Pancreas (tissue), 10 donors: ENCODE measurements around the gene GIMAP8. TPM values are rescaled to one million over a fixed set of nuclear protein-coding genes. Genes with fewer than 3 reads are reported as not detected.

ENCODE experiments used
- ATAC-seq, 4 donors: fragments of 200-7000 bp; cut with Tn5 transposase; one replicate each; pipeline versions ENCODE4 v1.8.0 to v1.9.1; 2020; ENCODE audit warnings: mild to moderate bottlenecking in 4 of 4, moderate library complexity in 4 of 4
- DNase-seq, 6 donors: peaks; one replicate each; pipeline ENCODE4 v3.0.0-alpha.2; 2020
- FAIRE-seq: peaks from 2 replicates; lab custom pipeline; 2012; peaks lifted over from hg19 to GRCh38; lab: Jason Lieb, UNC
- H3K27ac ChIP-seq, 4 donors: fragments of 200-600 bp; sonication (generic); 1 replicate in 3 of 4; 2 replicates in 1 of 4; pipeline versions ENCODE4 v1.5.0 to v1.8.0; 2020
- H3K27me3 ChIP-seq, 4 donors: fragments of 200-600 bp; one replicate each; pipeline ENCODE4 v1.8.0; 2021
- H3K36me3 ChIP-seq, 3 donors: fragments of 200-600 bp; sonication (generic) in 1 of 3; one replicate each; pipeline versions ENCODE4 v1.5.0 to v1.8.0; 2020 to 2021
- H3K4me1 ChIP-seq, 3 donors: fragments of 200-600 bp; one replicate each; pipeline ENCODE4 v1.8.0; 2021
- H3K4me3 ChIP-seq, 4 donors: fragments of 200-600 bp; sonication (generic) in 2 of 4; one replicate each; pipeline versions ENCODE4 v1.5.0 to v1.8.0; 2020 to 2021
- H3K9me3 ChIP-seq, 4 donors: fragments of 200-600 bp; one replicate each; pipeline ENCODE4 v1.8.0; 2021
- WGBS, 2 donors: extraction: QIAGEN DNeasy Blood & Tissue Kit; methylation state at CpG; one replicate each; pipeline ENCODE4 v1.1.7; 2013; 5-methylcytosine and 5-hydroxymethylcytosine counted together
- intact Hi-C, 3 donors: fragments of 100-400 bp; cut with DNase I; formaldehyde crosslinking; loops; one replicate each; pipeline versions ENCODE4 v1.11.1 to v1.14.2; 2022
- polyA plus RNA-seq, 2 donors: library from polyadenylated mRNA; stranded (reverse); fragments of 200-250 nt; gene quantifications; one replicate each; pipeline ENCODE4 v1.2.3, GENCODE V29; 2013
- total RNA-seq, 6 donors: library from RNA; stranded (reverse); fragmentation: NEBNext Ultra II Directional in 4 of 6; extraction: Animal tissue kit (Norgen Biotek cat#: 25700) in 4 of 6; gene quantifications; one replicate each; pipeline versions ENCODE4 v1.2.1 to v1.2.4, GENCODE V29; 2021 to 2023
- TF ChIP-seq, protein P1 (sequence below), 4 donors: fragments of 200-600 bp; sonication (generic) in 3 of 4; IDR thresholded peaks; one replicate each; pipeline versions ENCODE4 v1.5.0 to v1.8.0; 2021; ENCODE audit warnings: antibody characterized with exemption in 4 of 4
- donor health status: healthy with polysubstance abuse.
- donor health status: DM: no; HTN: no; CAD: no; lungs with moderate emphysema.
- donor health status: DM: no; HTN: no; CAD: no.
- donor health status: control.
- donor health status: control.
- donor health status: Bipolar disorder and iron deficiency.
- donor health status: DM: yes; HTN: yes; CAD: no.
- donor health status: DM: no; HTN: no; CAD: no.
- donor health status: DM: no; HTN: no; CAD: no.
- donor health status: DM: yes; HTN: yes; CAD: no.

The GIMAP8 gene
- 1 to 10 TPM in 5 of 6 donors, under 1 TPM in 1; 0.75 to 5.9 (median 1.8) TPM for total RNA-seq
- polyA plus RNA-seq, result 1 to 10 TPM; 2.2 to 3.1 TPM

DNA sequence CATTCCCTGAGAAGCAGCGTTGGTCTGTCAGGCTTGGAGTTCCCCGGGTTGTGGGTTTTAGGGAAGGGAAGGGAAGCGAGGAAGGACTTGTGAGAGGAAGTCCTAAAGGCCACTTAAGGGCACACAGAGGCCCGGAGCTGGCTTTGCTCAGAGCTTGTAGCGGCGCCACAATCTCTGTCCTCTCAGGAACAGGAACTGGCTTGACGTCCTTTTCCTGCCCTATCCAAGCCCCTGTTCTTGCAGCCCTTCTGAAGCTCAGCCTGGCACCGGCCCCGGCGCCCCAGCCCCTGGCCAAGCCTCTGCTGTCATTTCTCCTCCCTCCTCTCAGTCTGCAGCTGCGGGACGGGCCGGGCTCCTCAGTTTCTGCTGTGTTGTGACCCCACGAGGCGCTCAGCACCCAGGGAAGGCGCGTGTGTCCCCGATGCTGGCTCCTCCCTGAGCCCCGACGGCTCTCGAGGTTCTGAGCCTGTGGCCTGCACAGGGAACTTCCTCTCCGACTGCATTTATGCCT, at the start of gene GIMAP8:
Gene GIMAP8, plus strand, starts transcription at position 140 of the 511 bp plus-strand sequence. CDS start 16,069 bp downstream, outside the sequence.
- Histone ChIP-seq H3K27me3 (no peaks in the 10 kb centered on the region), H3K4me3 (peak within 1 kb of the TSS in 2 of 4 donors; percentile 11 to 37), H3K4me1 (peaks cover 0 to 6% (median 0%) of the 10 kb centered on the region in 3 donors), H3K27ac (peak within 1 kb of the TSS in 1 of 4 donors; percentile 13), H3K36me3 (no peaks in the 10 kb centered on the region), H3K9me3 (no peaks in the 10 kb centered on the region)
- intact Hi-C loops, result loop anchor here in 1 of 3 donors (10.0 kb wide), 1 partner anchor 294 kb away; no protein-coding TSS in a partner anchor
- DNase-seq, result peak in 1 of 6 donors; percentile 50
- TF ChIP-seq, protein P1, sequence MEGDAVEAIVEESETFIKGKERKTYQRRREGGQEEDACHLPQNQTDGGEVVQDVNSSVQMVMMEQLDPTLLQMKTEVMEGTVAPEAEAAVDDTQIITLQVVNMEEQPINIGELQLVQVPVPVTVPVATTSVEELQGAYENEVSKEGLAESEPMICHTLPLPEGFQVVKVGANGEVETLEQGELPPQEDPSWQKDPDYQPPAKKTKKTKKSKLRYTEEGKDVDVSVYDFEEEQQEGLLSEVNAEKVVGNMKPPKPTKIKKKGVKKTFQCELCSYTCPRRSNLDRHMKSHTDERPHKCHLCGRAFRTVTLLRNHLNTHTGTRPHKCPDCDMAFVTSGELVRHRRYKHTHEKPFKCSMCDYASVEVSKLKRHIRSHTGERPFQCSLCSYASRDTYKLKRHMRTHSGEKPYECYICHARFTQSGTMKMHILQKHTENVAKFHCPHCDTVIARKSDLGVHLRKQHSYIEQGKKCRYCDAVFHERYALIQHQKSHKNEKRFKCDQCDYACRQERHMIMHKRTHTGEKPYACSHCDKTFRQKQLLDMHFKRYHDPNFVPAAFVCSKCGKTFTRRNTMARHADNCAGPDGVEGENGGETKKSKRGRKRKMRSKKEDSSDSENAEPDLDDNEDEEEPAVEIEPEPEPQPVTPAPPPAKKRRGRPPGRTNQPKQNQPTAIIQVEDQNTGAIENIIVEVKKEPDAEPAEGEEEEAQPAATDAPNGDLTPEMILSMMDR (IDR thresholded peaks at IDR 0.05), result no peak
- FAIRE-seq, result no peak
- ATAC-seq, result peak in 3 of 4 donors; percentile 24 to 60 (median 57)
- 47 to 52% methylated on average over 22 of the region's 22 CpGs for WGBS, 2 donors

DNA sequence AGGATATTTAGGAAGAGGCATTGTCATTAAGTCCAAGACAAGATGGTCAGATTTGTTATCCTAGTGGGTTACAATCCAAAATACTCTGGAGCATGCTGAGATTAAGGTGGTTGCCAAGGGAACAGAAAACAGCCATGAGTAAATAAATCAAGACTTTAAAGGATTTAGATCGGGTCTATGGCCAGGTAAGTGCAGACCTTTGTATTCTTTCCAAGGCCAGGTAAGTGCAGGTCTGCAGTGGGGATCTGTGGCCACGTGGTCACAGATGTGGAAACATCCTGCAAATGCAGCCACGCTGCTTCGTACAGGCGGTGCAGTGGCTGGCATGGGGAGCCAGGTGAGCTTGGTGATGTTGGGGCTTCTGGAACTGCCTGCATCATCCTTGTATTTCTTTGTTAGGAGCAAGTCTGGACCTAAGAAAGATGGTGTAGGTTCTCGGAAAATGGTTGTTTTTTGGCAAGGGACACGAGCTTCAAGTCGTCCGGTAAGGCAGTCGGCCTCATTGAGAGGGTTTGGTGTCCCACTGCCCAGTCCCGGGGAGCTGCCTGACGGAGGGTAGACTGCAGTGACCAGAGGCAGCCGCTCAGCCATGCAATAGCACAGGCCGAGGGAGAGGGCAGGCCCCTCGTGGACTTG, 49.5 kb upstream of the GIMAP8 start:
- Histone ChIP-seq H3K27me3 (no peaks in the 10 kb centered on the region), H3K27ac (no peak overlapping the region), H3K36me3 (peaks cover 0 to 10% (median 0%) of the 10 kb centered on the region in 3 donors), H3K9me3 (no peaks in the 10 kb centered on the region), H3K4me1 (peaks cover 0 to 26% (median 14%) of the 10 kb centered on the region in 3 donors), H3K4me3 (no peak overlapping the region)
- no peak for FAIRE-seq
- peak in 1 of 6 donors; percentile 42 for DNase-seq
- intact Hi-C loops, result no loop called here
- TF ChIP-seq, protein P1 (IDR thresholded peaks at IDR 0.05), result no peak
- ATAC-seq, result peak in 3 of 4 donors; percentile 1 to 8 (median 2)
- 64 to 70% methylated on average over 15 of the region's 15 CpGs for WGBS, 2 donors

DNA sequence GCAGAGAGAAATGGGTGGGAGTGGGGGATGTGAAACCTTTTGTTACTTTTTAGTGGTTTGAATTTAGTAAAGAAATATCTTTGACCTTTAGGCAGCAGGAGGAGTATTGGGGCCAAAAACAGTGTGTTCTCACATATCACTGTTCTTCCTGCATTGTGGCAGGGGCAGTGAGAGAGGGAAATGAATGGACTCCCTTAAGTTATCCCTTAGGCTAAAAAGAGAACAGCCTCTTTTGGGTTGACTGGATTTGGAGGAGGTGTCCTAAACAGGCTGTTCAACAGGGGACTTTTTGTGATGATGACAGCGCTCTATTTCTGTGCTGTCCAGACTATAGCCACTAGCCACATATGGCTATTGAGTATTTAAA, 49.0 kb upstream of the GIMAP8 start:
- H3K9me3 ChIP-seq, result no peaks in the 10 kb centered on the region
- TF ChIP-seq, protein P1 (IDR thresholded peaks at IDR 0.05), result no peak
- peaks cover 0 to 10% (median 0%) of the 10 kb centered on the region in 3 donors for H3K36me3 ChIP-seq
- intact Hi-C loops, result no loop called here
- ATAC-seq (no peak), FAIRE-seq (no peak), DNase-seq (no peak)
- peaks cover 0 to 26% (median 15%) of the 10 kb centered on the region in 3 donors for H3K4me1 ChIP-seq
- no peak overlapping the region for H3K27ac ChIP-seq
- no peak overlapping the region for H3K4me3 ChIP-seq
- WGBS, 2 donors, result 98 to 100% methylated on average over 1 of the region's 1 CpG
- H3K27me3 ChIP-seq, result no peaks in the 10 kb centered on the region

DNA sequence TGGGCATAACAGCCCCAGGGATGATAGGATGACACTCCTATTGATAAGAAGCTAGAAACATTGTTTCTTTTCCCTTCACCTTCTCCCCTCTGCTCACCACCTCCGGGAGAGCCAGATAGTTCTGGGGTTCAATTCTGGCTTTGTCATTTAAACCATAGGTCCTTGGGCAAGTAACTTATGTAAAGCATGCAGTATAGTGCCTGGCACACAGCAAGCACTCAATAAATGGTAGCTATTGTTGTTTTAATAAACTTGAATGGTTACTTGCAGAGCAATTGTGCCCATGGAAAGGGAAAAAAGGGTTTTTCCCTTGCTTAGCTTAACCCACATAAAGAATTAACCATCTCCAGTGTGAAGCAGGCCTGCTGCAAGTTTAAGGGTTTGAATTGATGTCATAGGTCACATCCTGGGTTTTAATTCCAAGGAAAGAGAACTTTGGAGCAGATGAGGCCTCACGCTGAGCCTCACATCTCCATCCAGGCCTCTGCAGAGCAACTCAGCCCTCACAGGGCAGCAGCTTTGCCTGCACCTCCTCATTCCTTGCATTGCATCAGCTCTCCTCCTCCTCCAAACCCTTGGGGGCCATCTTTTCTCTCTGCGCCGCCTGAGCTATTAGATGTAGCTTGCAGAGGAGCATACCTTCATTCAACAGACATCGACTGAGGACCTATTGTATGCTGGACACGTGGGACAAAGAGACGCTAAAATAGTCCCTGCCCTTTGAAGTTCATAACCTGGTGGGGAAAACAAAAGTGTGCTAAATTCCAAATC, 48.4 kb upstream of the GIMAP8 start:
- H3K4me1 ChIP-seq, result peaks cover 0 to 29% (median 22%) of the 10 kb centered on the region in 3 donors
- H3K9me3 ChIP-seq, result no peaks in the 10 kb centered on the region
- intact Hi-C loops, result no loop called here
- FAIRE-seq, result no peak
- H3K4me3 ChIP-seq, result no peak overlapping the region
- H3K27ac ChIP-seq, result no peak overlapping the region
- H3K36me3 ChIP-seq, result peaks cover 0 to 10% (median 0%) of the 10 kb centered on the region in 3 donors
- no peak for DNase-seq
- ATAC-seq, result no peak
- H3K27me3 ChIP-seq, result no peaks in the 10 kb centered on the region
- 90 to 92% methylated on average over 7 of the region's 7 CpGs for WGBS, 2 donors
- TF ChIP-seq, protein P1 (IDR thresholded peaks at IDR 0.05), result no peak
